ENCODE results near the gene SNRPD2. TPM values are rescaled to one million over a fixed set of nuclear protein-coding genes. Genes with fewer than 3 reads are reported as not detected.

SNRPD2 gene
- total RNA-seq, 1 experiment from 2014 or later, result 793 TPM

- H3K18ac ChIP-seq (ENCODE audit: insufficient read length, low read depth, low read length), result no peak overlapping the region
- no peak overlapping the region; a peak in 1 of 5 replicates for H3K4me3 Mint-ChIP-seq
- H2AK5ac ChIP-seq (ENCODE audit: insufficient read length, low read length), result no peak overlapping the region
- no peaks in the 10 kb centered on the region for H3K27me3 ChIP-seq (ENCODE audit: insufficient read depth, low read length)
- H3K27ac ChIP-seq (ENCODE audit: insufficient read length, low read depth, low read length), result no peak overlapping the region
- H3K23ac ChIP-seq (ENCODE audit: insufficient read length, low read depth, low read length), result no peak overlapping the region
- H2BK15ac ChIP-seq (ENCODE audit: low read depth, low read length), result no peak overlapping the region
- no peak overlapping the region for H4K5ac ChIP-seq (ENCODE audit: insufficient read length, low read depth, low read length)
- TF ChIP-seq, protein P1, sequence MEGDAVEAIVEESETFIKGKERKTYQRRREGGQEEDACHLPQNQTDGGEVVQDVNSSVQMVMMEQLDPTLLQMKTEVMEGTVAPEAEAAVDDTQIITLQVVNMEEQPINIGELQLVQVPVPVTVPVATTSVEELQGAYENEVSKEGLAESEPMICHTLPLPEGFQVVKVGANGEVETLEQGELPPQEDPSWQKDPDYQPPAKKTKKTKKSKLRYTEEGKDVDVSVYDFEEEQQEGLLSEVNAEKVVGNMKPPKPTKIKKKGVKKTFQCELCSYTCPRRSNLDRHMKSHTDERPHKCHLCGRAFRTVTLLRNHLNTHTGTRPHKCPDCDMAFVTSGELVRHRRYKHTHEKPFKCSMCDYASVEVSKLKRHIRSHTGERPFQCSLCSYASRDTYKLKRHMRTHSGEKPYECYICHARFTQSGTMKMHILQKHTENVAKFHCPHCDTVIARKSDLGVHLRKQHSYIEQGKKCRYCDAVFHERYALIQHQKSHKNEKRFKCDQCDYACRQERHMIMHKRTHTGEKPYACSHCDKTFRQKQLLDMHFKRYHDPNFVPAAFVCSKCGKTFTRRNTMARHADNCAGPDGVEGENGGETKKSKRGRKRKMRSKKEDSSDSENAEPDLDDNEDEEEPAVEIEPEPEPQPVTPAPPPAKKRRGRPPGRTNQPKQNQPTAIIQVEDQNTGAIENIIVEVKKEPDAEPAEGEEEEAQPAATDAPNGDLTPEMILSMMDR (conservative IDR thresholded peaks at IDR 0.05), result no peak
- no peak overlapping the region for H2BK120ac ChIP-seq (ENCODE audit: low read depth, low read length, poor library complexity, severe bottlenecking)
- no peaks in the 10 kb centered on the region; a peak in 1 of 5 replicates for H3K9me3 Mint-ChIP-seq
- H3K27me3 Mint-ChIP-seq (ENCODE audit: low read depth), result peaks cover 71% of the 10 kb centered on the region
- no peak overlapping the region for H3K14ac ChIP-seq (ENCODE audit: insufficient read depth, low read length)
- H3K9me3 ChIP-seq (ENCODE audit: control insufficient read depth, low read depth, low read length), result no peaks in the 10 kb centered on the region
- no peak overlapping the region for H3K27ac Mint-ChIP-seq
- H3T11ph ChIP-seq (ENCODE audit: low read length), result no peak overlapping the region
- H2BK12ac ChIP-seq (ENCODE audit: insufficient read length, low read depth, low read length), result no peak overlapping the region
- no peak overlapping the region for H3K4ac ChIP-seq (ENCODE audit: low read depth, low read length)
- no peak overlapping the region for H3K4me2 ChIP-seq (ENCODE audit: insufficient read depth, insufficient read length, low read length)
- no CpG with 5 or more reads among the region's 7 CpGs for WGBS (ENCODE audit: extremely low coverage, insufficient read length, low lambda C conversion rate)
- no peak overlapping the region for H2BK5ac ChIP-seq (ENCODE audit: insufficient read length, low read length)
- no peaks in the 10 kb centered on the region for H4K20me1 ChIP-seq (ENCODE audit: control insufficient read depth, insufficient read depth, insufficient read length)
- no peak overlapping the region for H3K56ac ChIP-seq (ENCODE audit: insufficient read length, low read depth, low read length)
- H3K79me1 ChIP-seq (ENCODE audit: insufficient read depth, low read depth, low read length, poor library complexity, severe bottlenecking), result no peaks in the 10 kb centered on the region
- peaks cover 14% of the 10 kb centered on the region for H3K23me2 ChIP-seq (ENCODE audit: insufficient read length, low read depth, low read length, poor library complexity, severe bottlenecking)
- no peaks in the 10 kb centered on the region for H3K4me1 ChIP-seq (ENCODE audit: insufficient read depth, low read length)
- no peak overlapping the region for H4K8ac ChIP-seq (replicated peaks; ENCODE audit: insufficient read length, low read depth, low read length)
- H3K9ac ChIP-seq (ENCODE audit: extremely low read depth, insufficient read length, low read length), result no peak overlapping the region
- no peak overlapping the region for H4K91ac ChIP-seq (ENCODE audit: insufficient read length, low read depth, low read length)
- H3K4me1 Mint-ChIP-seq, result peaks cover 5 to 23% of the 10 kb centered on the region in 2 experiments; a peak in 3 of 4 replicates
- no peaks in the 10 kb centered on the region for H3K79me2 ChIP-seq (ENCODE audit: insufficient read depth, low read length)
- no peak overlapping the region for H2AFZ ChIP-seq (ENCODE audit: low read length)
- no peak overlapping the region for H2BK20ac ChIP-seq (ENCODE audit: low read depth, low read length, poor library complexity, severe bottlenecking)
- H3K36me3 Mint-ChIP-seq (ENCODE audit: insufficient read depth in 1 of 3, low read depth in 3 of 3), result peaks cover 0 to 2% (median 0%) of the 10 kb centered on the region in 3 experiments; a peak in 2 of 7 replicates
- DNase-seq, result no peak
Measured at GRCh38 chr19:45674946-45675345, 16.8 kb downstream of the SNRPD2 start.

All from H9 (cell line).